ENCODE results near the gene PHC2.

DNA sequence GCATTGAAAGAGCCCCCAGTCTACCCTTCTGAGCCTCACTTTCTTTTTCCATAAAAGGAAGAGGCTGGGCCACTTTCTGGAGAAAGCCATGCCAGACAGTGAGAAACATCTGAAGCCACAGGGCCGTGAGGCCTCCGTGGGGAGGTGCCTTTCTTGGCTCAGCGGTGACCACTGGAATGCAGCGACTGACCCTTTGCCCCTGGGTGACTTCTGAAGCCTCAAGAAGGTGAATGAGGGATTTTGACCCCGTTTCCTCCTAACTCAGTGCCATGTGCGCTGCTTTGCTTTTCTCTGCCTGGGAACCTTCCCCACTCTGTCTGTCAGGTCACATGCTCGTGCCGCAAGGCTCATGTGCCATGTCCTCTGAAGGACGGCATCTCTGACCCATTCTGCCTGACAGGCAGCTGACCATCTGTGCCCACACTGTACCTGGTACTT is 65.3 kb downstream of the PHC2 start:
- TF ChIP-seq, protein P1, sequence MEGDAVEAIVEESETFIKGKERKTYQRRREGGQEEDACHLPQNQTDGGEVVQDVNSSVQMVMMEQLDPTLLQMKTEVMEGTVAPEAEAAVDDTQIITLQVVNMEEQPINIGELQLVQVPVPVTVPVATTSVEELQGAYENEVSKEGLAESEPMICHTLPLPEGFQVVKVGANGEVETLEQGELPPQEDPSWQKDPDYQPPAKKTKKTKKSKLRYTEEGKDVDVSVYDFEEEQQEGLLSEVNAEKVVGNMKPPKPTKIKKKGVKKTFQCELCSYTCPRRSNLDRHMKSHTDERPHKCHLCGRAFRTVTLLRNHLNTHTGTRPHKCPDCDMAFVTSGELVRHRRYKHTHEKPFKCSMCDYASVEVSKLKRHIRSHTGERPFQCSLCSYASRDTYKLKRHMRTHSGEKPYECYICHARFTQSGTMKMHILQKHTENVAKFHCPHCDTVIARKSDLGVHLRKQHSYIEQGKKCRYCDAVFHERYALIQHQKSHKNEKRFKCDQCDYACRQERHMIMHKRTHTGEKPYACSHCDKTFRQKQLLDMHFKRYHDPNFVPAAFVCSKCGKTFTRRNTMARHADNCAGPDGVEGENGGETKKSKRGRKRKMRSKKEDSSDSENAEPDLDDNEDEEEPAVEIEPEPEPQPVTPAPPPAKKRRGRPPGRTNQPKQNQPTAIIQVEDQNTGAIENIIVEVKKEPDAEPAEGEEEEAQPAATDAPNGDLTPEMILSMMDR (IDR thresholded peaks at IDR 0.05; ENCODE audit: insufficient read depth, low read length, poor library complexity, severe bottlenecking) = no peak
- TF ChIP-seq EZH2phosphoT487 (conservative IDR thresholded peaks at IDR 0.05; ENCODE audit: low read length) = no peak
